ENCODE measurements around the gene STAC2. TPM values are rescaled to one million over a fixed set of nuclear protein-coding genes. Genes with fewer than 3 reads are reported as not detected.
A peak's percentile ranks its signal among the peaks of the same experiment; 100 is the strongest.

The STAC2 gene
- total RNA-seq, 2 experiments from 2014 or later = not detected

- DNase-seq = no peak
- CTCF ChIA-PET = interaction anchor here (0.7 to 1.5 kb wide), 4 partner anchors 9 to 330 kb away, joined by 3 to 5 read pairs (median 4); no protein-coding TSS in a partner anchor
- peaks cover 29% of the 10 kb centered on the region for H3K36me3 Mint-ChIP-seq (ENCODE audit: low read depth)
- H3K4me3 Mint-ChIP-seq = peak overlapping the region; percentile 79
- POLR2A ChIA-PET = no interaction called here
- H3K27ac Mint-ChIP-seq = peak overlapping the region; percentile 99
- H3K4me1 Mint-ChIP-seq = peaks cover 68% of the 10 kb centered on the region
- no peaks in the 10 kb centered on the region for H3K27me3 Mint-ChIP-seq
- no peaks in the 10 kb centered on the region for H3K9me3 Mint-ChIP-seq
These were observed 27.6 kb downstream of the STAC2 start for GRCh38 chr17:39198186-39198566.

GRCh38 chr17:39197380-39198185, 28.2 kb downstream of the STAC2 start, which contains the start of gene CACNB1:
TSS of gene CACNB1 (minus strand) at chr17:39197669. CDS start at chr17:39197495, 174 bp downstream.
- POLR2A ChIA-PET = no interaction called here
- peak within 1 kb of the TSS; percentile 79 for H3K4me3 Mint-ChIP-seq

GRCh38 chr17:39196808-39197291, 28.9 kb downstream of the STAC2 start:
- CTCF ChIA-PET = interaction anchor here (0.6 to 1.0 kb wide), 3 partner anchors 39 to 371 kb away, joined by 3 to 4 read pairs (median 3); no protein-coding TSS in a partner anchor
- H3K36me3 Mint-ChIP-seq (ENCODE audit: low read depth) = peaks cover 25% of the 10 kb centered on the region
- no peaks in the 10 kb centered on the region for H3K27me3 Mint-ChIP-seq
- H3K27ac Mint-ChIP-seq = peak overlapping the region; percentile 72
- POLR2A ChIA-PET = no interaction called here
- no peaks in the 10 kb centered on the region for H3K9me3 Mint-ChIP-seq
- peak overlapping the region; percentile 79 for H3K4me3 Mint-ChIP-seq
- H3K4me1 Mint-ChIP-seq = peaks cover 63% of the 10 kb centered on the region
- peak; percentile 14 for DNase-seq

More at GRCh38 chr17:39197380-39198185, 28.2 kb downstream of the STAC2 start, which contains the start of gene CACNB1:
- Mint-ChIP-seq H3K36me3 (ENCODE audit: low read depth) (peaks cover 27% of the 10 kb centered on the region), H3K9me3 (no peaks in the 10 kb centered on the region), H3K4me1 (peaks cover 68% of the 10 kb centered on the region), H3K27ac (peak within 1 kb of the TSS; percentile 99), H3K27me3 (no peaks in the 10 kb centered on the region)
- DNase-seq = peak; percentile 74
- CTCF ChIA-PET = interaction anchor here (0.6 to 1.0 kb wide), 4 partner anchors 38 to 403 kb away, joined by 3 to 4 read pairs (median 3); no protein-coding TSS in a partner anchor

DNA sequence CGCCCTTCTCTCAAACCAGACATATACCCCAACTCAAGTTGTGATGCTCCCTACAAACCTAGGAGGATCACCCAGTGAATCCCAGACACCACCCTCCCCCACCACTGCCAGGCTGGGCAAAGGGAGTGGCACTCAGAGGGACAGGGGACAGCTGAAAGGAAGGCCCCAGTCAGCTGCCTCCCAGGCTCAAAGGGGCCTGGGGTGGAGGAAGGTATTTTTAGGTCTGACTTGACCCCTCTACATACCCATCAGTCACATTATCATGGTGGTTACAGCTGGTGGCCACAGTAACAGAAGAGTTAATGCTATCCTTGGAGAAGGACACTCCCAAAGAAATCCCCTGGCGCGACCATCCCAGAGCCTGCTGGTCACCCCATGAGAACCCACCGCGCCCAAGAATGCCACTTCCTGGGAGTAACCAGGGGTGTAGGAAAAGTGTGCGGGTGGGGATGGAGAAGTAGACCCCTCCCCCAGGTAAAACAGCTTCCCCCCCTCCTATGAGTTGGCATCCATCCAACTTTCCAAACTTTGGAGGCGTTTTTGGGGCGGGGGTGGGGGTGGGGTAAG, 29.4 kb downstream of the STAC2 start:
- H3K27me3 Mint-ChIP-seq = no peaks in the 10 kb centered on the region
- H3K9me3 Mint-ChIP-seq = no peaks in the 10 kb centered on the region
- ChIA-PET POLR2A (no interaction called here), CTCF (interaction anchor here (0.9 to 1.1 kb wide), 2 partner anchors 29 to 43 kb away, joined by 3 to 5 read pairs; no protein-coding TSS in a partner anchor)
- peak overlapping the region; percentile 79 for H3K4me3 Mint-ChIP-seq
- H3K36me3 Mint-ChIP-seq (ENCODE audit: low read depth) = peaks cover 21% of the 10 kb centered on the region
- H3K27ac Mint-ChIP-seq = peak overlapping the region; percentile 76
- DNase-seq = no peak
- peaks cover 59% of the 10 kb centered on the region for H3K4me1 Mint-ChIP-seq

GRCh38 chr17:39195568-39196160, 30.1 kb downstream of the STAC2 start:
- ChIA-PET CTCF (interaction anchor here (0.6 to 1.3 kb wide), 6 partner anchors 13 to 496 kb away, joined by 3 to 5 read pairs (median 3); no protein-coding TSS in a partner anchor), POLR2A (interaction anchor here (0.5 kb wide), 1 partner anchor 11 kb away, joined by 3 read pairs; no protein-coding TSS in a partner anchor)
- no peak overlapping the region for H3K27ac Mint-ChIP-seq
- no peak for DNase-seq
- H3K9me3 Mint-ChIP-seq = no peaks in the 10 kb centered on the region
- peak overlapping the region; percentile 79 for H3K4me3 Mint-ChIP-seq
- no peaks in the 10 kb centered on the region for H3K27me3 Mint-ChIP-seq
- H3K36me3 Mint-ChIP-seq (ENCODE audit: low read depth) = peaks cover 17% of the 10 kb centered on the region
- peaks cover 53% of the 10 kb centered on the region for H3K4me1 Mint-ChIP-seq

GRCh38 chr17:39194985-39195524, 30.7 kb downstream of the STAC2 start:
- no peak overlapping the region for H3K27ac Mint-ChIP-seq
- peaks cover 53% of the 10 kb centered on the region for H3K4me1 Mint-ChIP-seq

DNA sequence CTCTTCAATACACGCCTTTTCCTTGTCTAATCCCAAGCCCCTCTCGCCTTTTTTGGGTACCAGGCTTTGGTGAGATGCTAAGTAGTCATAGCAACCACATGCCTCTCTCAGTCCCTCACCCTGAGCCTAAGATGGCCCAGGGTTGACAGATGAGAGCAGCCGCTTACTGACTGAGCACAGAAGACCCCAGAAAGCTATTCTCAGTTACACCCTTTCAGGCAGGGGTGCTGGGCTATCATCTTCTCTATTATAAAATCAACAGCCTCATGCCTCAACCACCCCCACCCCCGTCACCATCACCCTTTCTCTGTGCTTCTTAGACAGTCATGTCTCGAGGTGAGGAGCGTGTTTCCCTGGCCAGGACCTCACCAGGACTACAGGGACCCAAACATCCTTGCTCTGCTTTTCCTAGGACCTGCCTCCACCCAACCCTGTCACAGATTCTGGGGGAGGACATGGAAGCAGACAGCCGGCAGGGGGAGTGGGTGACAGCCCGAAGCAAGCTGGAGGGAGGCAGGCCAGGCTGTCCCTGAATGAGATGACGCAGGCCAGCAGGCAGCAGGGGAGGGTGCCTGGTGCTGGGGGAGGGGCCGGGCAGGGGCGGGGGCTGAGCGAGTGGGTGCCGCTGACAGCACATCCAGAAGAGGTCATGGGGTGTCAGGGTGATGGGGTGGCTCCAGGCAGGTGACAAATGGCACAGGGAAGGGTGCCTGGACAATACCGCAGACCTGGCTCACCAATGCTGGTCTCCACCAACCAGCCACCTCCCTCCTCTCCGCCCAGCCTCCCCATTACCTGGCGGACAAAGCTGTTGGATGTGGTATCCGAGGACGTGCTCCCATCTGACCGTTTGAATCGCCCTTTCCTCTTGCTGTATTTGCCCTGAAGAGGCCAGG, 31.4 kb downstream of the STAC2 start:
- Mint-ChIP-seq H3K4me3 (no peak overlapping the region), H3K27ac (no peak overlapping the region), H3K36me3 (ENCODE audit: low read depth) (peaks cover 16% of the 10 kb centered on the region), H3K9me3 (no peaks in the 10 kb centered on the region), H3K27me3 (no peaks in the 10 kb centered on the region), H3K4me1 (peaks cover 48% of the 10 kb centered on the region)
- ChIA-PET POLR2A (interaction anchor here (0.5 kb wide), 1 partner anchor 174 kb away, joined by 3 read pairs; no protein-coding TSS in a partner anchor), CTCF (interaction anchor here (1.0 to 3.2 kb wide), 3 partner anchors 12 to 30 kb away, joined by 3 to 8 read pairs (median 3); no protein-coding TSS in a partner anchor)
- DNase-seq = no peak

More at GRCh38 chr17:39194985-39195524, 30.7 kb downstream of the STAC2 start:
- Mint-ChIP-seq H3K27me3 (no peaks in the 10 kb centered on the region), H3K9me3 (no peaks in the 10 kb centered on the region), H3K4me3 (peak overlapping the region; percentile 3), H3K36me3 (ENCODE audit: low read depth) (peaks cover 16% of the 10 kb centered on the region)
- POLR2A ChIA-PET = interaction anchor here (0.5 kb wide), 1 partner anchor 12 kb away, joined by 3 read pairs; no protein-coding TSS in a partner anchor
- CTCF ChIA-PET = interaction anchor here (0.6 to 1.3 kb wide), 5 partner anchors 13 to 496 kb away, joined by 3 to 4 read pairs (median 3); no protein-coding TSS in a partner anchor
- DNase-seq = no peak

GRCh38 chr17:39193346-39193745, 32.4 kb downstream of the STAC2 start:
- ChIA-PET POLR2A (interaction anchor here (0.5 kb wide), 1 partner anchor 173 kb away, joined by 3 read pairs; no protein-coding TSS in a partner anchor), CTCF (interaction anchor here (1.5 to 3.2 kb wide), 2 partner anchors 18 to 43 kb away, joined by 6 to 8 read pairs; no protein-coding TSS in a partner anchor)
- Mint-ChIP-seq H3K36me3 (ENCODE audit: low read depth) (peaks cover 16% of the 10 kb centered on the region), H3K4me3 (no peak overlapping the region), H3K9me3 (no peaks in the 10 kb centered on the region), H3K4me1 (peaks cover 38% of the 10 kb centered on the region), H3K27ac (no peak overlapping the region), H3K27me3 (no peaks in the 10 kb centered on the region)
- no peak for DNase-seq

- H3K4me1 Mint-ChIP-seq = peaks cover 34% of the 10 kb centered on the region
- ChIA-PET CTCF (interaction anchor here (1.5 to 3.2 kb wide), 2 partner anchors 18 to 43 kb away, joined by 6 to 8 read pairs; no protein-coding TSS in a partner anchor), POLR2A (no interaction called here)
- no peaks in the 10 kb centered on the region for H3K9me3 Mint-ChIP-seq
- no peaks in the 10 kb centered on the region for H3K27me3 Mint-ChIP-seq
- peaks cover 16% of the 10 kb centered on the region for H3K36me3 Mint-ChIP-seq (ENCODE audit: low read depth)
- no peak overlapping the region for H3K4me3 Mint-ChIP-seq
- no peak overlapping the region for H3K27ac Mint-ChIP-seq
- DNase-seq = no peak
These were observed 32.8 kb downstream of the STAC2 start for GRCh38 chr17:39192901-39193300.

DNA sequence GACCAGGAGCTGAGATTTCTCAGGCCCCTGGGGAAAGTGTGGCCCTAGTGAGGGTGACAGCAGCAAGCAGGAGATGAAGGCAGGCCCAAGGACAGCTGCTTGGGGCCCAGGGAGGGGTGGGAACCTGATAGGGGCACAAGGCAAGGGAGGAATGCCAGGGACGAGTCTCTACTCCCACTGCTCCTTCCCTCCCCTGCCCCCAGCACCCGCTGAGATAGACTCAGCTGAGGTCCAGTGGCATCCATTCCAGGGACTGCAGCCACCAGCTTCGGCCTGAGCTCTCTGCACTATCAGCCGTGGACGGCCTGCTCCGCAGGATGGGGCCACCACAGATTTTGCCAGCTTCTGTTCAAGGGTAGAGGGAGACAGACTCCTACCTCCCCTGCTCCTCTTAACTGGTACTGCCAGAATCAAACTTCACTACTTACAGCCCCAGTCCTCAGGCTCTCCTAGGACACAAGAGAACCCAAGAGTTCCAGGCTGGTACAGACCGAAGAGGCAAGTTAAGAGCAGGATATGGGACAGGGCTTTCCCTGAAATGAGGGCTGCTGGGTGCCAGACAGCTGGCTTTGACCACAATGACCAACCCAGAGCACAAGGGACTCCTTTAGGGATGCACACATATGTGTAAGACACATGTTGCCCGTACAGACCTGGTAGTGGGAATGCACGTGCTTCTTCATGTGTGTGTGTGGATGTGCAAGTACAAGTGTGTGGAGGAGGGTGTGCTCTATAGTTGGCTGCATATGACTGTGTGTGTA, 33.8 kb downstream of the STAC2 start:
- no peak overlapping the region for H3K27ac Mint-ChIP-seq
- H3K4me1 Mint-ChIP-seq = peaks cover 40% of the 10 kb centered on the region
- H3K4me3 Mint-ChIP-seq = no peak overlapping the region
- no peak for DNase-seq
- peaks cover 21% of the 10 kb centered on the region for H3K36me3 Mint-ChIP-seq (ENCODE audit: low read depth)
- no peaks in the 10 kb centered on the region for H3K9me3 Mint-ChIP-seq
- H3K27me3 Mint-ChIP-seq = no peaks in the 10 kb centered on the region
- ChIA-PET CTCF (interaction anchor here (0.6 to 3.2 kb wide), 4 partner anchors 17 to 829 kb away, joined by 3 to 8 read pairs (median 6); no protein-coding TSS in a partner anchor), POLR2A (no interaction called here)
